Lung (tissue), 12 donors: ENCODE measurements around the gene MDM1. TPM values are rescaled to one million over a fixed set of nuclear protein-coding genes. Genes with fewer than 3 reads are reported as not detected.

Experiments used
- ATAC-seq: fragments of 200-7000 bp; cut with Tn5 transposase; one replicate; pipeline ENCODE4 v1.9.1; 2020; ENCODE audit warnings: moderate number of reproducible peaks; ENCODE audit not compliant: insufficient read depth, low FRiP score
- DNase-seq, 3 donors: peaks; one replicate each; pipeline ENCODE4 v3.0.0-alpha.2; 2013 to 2017
- H3K27ac ChIP-seq, 2 donors: one replicate each; pipeline ENCODE4 v1.5.1; 2013; ENCODE audit warnings: mild to moderate bottlenecking in 2 of 2, moderate library complexity in 2 of 2, control low read depth in 1 of 2, inconsistent platforms in 1 of 2, low read depth in 1 of 2, low read length in 1 of 2
- H3K27me3 ChIP-seq, 3 donors: one replicate each; pipeline ENCODE4 v1.5.1; 2013; ENCODE audit warnings: low read length in 2 of 3; ENCODE audit not compliant: control insufficient read depth in 3 of 3, insufficient read depth in 3 of 3
- H3K36me3 ChIP-seq, 4 donors: one replicate each; pipeline ENCODE4 v1.5.1; 2013; ENCODE audit warnings: low read length in 4 of 4, mild to moderate bottlenecking in 1 of 4, moderate library complexity in 1 of 4; ENCODE audit not compliant: control insufficient read depth in 4 of 4, insufficient read depth in 4 of 4
- H3K4me1 ChIP-seq, 5 donors: one replicate each; pipeline ENCODE4 v1.5.1; 2013; ENCODE audit warnings: low read length in 5 of 5, mild to moderate bottlenecking in 2 of 5, moderate library complexity in 1 of 5; ENCODE audit not compliant: control insufficient read depth in 5 of 5, insufficient read depth in 5 of 5
- H3K4me3 ChIP-seq: one replicate; pipeline ENCODE4 v1.5.1; 2013; ENCODE audit warnings: mild to moderate bottlenecking, control low read depth, moderate library complexity
- H3K9ac ChIP-seq, 2 donors: one replicate each; pipeline ENCODE4 v1.5.1; 2013; ENCODE audit warnings: low read length in 2 of 2, control low read depth in 1 of 2; ENCODE audit not compliant: insufficient read depth in 1 of 2
- H3K9me3 ChIP-seq, 4 donors: one replicate each; pipeline ENCODE4 v1.5.1; 2013; ENCODE audit warnings: low read length in 3 of 4, mild to moderate bottlenecking in 1 of 4, moderate library complexity in 1 of 4; ENCODE audit not compliant: control insufficient read depth in 4 of 4, insufficient read depth in 3 of 4
- WGBS, 2 donors: extraction: QIAGEN DNeasy Blood & Tissue Kit; methylation state at CpG; one replicate each; pipeline ENCODE4 v1.1.7; 2013; 5-methylcytosine and 5-hydroxymethylcytosine counted together
- polyA plus RNA-seq, 2 donors: library from polyadenylated mRNA; stranded (reverse); fragments of 200-250 nt; gene quantifications; one replicate each; pipeline ENCODE4 v1.2.1, GENCODE V29; 2013
- total RNA-seq, 2 donors: library from RNA; depleted of rRNA in 1 of 2; stranded (reverse); fragments of >200 nt in 1 of 2; gene quantifications; one replicate each; pipeline ENCODE4 v1.2.1, GENCODE V29; 2014 to 2021
- TF ChIP-seq, protein P1 (sequence below): IDR thresholded peaks from 2 replicates; pipeline ENCODE4 v1.5.1; 2012; ENCODE audit warnings: mild to moderate bottlenecking; ENCODE audit errors: control extremely low read depth, extremely low read depth
- donor health status: control.
- donor health status: control.
- donor health status: Bipolar disorder and iron deficiency.
- donor health status: healthy.
- donor health status: DM: yes; HTN: yes; CAD: no.

MDM1 gene
- total and polyA plus RNA-seq, 4 donors = 6.7 to 29.7 (median 12.4) TPM

DNA sequence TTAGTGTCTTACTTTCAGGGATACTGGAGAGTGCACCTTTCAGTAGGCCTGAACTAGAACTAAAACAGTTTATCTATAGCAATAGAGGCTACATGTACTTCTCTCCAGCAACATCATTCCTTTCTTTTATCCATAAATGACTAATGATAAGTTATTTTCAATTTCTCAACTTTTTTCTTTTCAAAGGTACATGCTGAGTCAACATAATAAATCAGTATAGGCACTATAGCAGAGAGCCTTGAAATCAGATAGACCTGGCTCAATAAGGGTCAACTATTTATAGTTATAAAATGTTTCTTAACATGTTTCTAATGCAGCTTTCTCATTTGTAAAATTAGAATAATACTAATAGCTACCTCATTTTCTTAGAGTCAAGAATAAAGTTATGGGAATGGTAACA lies 84.4 kb downstream of the MDM1 start:
- Histone ChIP-seq H3K9ac (no peak overlapping the region), H3K9me3 (no peaks in the 10 kb centered on the region), H3K27me3 (no peaks in the 10 kb centered on the region), H3K36me3 (no peaks in the 10 kb centered on the region), H3K4me3 (no peak overlapping the region), H3K27ac (no peak overlapping the region), H3K4me1 (peaks cover 0 to 23% (median 0%) of the 10 kb centered on the region in 5 donors)
- ATAC-seq (no peak), DNase-seq (no peak)
- TF ChIP-seq, protein P1, sequence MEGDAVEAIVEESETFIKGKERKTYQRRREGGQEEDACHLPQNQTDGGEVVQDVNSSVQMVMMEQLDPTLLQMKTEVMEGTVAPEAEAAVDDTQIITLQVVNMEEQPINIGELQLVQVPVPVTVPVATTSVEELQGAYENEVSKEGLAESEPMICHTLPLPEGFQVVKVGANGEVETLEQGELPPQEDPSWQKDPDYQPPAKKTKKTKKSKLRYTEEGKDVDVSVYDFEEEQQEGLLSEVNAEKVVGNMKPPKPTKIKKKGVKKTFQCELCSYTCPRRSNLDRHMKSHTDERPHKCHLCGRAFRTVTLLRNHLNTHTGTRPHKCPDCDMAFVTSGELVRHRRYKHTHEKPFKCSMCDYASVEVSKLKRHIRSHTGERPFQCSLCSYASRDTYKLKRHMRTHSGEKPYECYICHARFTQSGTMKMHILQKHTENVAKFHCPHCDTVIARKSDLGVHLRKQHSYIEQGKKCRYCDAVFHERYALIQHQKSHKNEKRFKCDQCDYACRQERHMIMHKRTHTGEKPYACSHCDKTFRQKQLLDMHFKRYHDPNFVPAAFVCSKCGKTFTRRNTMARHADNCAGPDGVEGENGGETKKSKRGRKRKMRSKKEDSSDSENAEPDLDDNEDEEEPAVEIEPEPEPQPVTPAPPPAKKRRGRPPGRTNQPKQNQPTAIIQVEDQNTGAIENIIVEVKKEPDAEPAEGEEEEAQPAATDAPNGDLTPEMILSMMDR = no peak

DNA sequence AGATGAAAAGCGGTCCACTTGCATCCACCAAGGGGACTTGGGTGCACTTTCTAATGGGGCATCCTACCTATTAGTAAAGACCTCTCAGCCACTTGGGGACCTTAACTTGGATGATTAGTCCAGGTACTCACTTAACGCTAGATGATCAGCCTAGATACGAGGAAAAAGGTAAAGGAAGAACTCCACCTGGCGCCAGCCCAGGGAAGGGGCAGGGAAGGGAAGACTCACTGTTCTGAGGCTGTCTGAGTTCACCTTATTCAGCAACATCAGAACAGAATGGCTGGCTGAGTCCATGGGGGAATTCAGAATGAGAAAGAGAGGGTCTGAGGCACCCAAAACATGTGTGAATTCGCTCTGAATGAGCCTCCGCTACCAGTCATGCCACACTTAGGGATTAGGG lies 85.8 kb downstream of the MDM1 start:
- Histone ChIP-seq H3K27ac (no peak overlapping the region), H3K9me3 (no peaks in the 10 kb centered on the region), H3K27me3 (no peaks in the 10 kb centered on the region), H3K36me3 (no peaks in the 10 kb centered on the region), H3K4me3 (no peak overlapping the region), H3K4me1 (peaks cover 0 to 27% (median 0%) of the 10 kb centered on the region in 5 donors), H3K9ac (peak overlapping the region in 1 of 2 donors; percentile 1)
- 95 to 96% methylated on average over 6 of the region's 6 CpGs for WGBS, 2 donors
- TF ChIP-seq, protein P1 = no peak
- DNase-seq (no peak), ATAC-seq (no peak)

DNA sequence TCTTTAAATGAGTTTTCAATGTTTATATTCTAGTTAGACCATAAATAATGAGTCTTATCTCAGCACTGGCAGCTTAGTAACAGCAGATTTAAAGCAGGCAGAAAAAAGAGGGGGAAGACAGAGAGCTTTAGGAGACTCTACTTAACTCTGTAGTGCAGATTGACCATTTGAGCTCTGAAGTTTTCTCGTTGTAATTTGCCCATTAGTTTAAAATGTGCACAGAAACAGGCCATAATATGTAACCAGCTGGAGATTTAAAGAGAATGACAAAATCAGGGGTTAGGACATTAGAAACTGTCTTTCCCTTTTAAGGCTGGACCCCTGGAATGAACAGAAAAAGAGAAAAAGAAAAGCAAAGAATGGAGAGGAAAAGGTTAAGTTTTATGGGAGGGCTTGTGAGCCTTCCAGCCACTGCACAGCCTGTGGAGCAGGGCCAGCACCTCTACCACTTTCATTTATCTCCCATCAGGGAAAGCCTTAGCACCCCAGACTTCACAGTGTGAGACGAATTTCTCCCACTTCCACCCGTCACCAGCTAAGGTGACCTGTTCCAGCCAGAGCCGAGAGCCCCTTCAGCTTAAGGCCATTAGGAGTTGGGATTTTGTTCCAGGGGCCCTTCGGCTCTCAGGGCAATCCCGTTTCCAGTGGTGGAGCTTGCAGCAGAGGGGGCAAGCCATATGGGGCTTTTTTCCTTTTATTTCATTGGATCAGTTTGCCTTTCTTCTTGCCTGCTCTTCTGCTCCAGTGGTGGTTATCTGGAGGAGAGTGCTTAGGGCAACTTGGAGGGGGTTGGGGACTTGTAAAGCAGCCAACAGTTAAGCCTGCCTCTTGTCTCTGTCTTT lies 86.8 kb downstream of the MDM1 start:
- DNase-seq (peak; percentile 69 to 93 (median 90)), ATAC-seq (no peak)
- Histone ChIP-seq H3K4me3 (no peak overlapping the region), H3K9ac (peak overlapping the region in 1 of 2 donors; percentile 73), H3K36me3 (no peaks in the 10 kb centered on the region), H3K9me3 (no peaks in the 10 kb centered on the region), H3K4me1 (peaks cover 0 to 29% (median 0%) of the 10 kb centered on the region in 5 donors), H3K27ac (no peak overlapping the region), H3K27me3 (no peaks in the 10 kb centered on the region)
- WGBS, 2 donors = 46 to 61% methylated on average over 6 of the region's 6 CpGs
- TF ChIP-seq, protein P1 = no peak

Other genes starting within 250 kb of the MDM1 start
- under 1 TPM; 0.40 to 0.49 TPM for gene IFNG, start 172.6 kb downstream of the MDM1 start, total RNA-seq
- under 1 TPM in 1 of 2 donors, not detected in 1; 0.22 TPM for gene IFNG, start 172.6 kb downstream of the MDM1 start, polyA plus RNA-seq
- not detected for gene IL26, start 106.6 kb downstream of the MDM1 start, total RNA-seq
- not detected for gene IL26, start 106.6 kb downstream of the MDM1 start, polyA plus RNA-seq
- gene IL22, start 78.8 kb downstream of the MDM1 start, total RNA-seq = not detected
- under 1 TPM in 1 of 2 donors, not detected in 1; 0.46 TPM for gene IL22, start 78.8 kb downstream of the MDM1 start, polyA plus RNA-seq